ENCODE data around the gene CDH8.

GRCh38 chr16:62020681-62021080 lies 15.6 kb downstream of the CDH8 start:
- TF ChIP-seq POLR2A (IDR thresholded peaks at IDR 0.05; ENCODE audit: borderline replicate concordance, extremely low read depth, insufficient read depth, insufficient read length) (no peak), SIN3A (IDR thresholded peaks at IDR 0.05; ENCODE audit: low read depth) (no peak), CTCF (IDR thresholded peaks at IDR 0.05 in 2 of 3, conservative IDR thresholded peaks at IDR 0.05 in 1 of 3; ENCODE audit: borderline replicate concordance in 1 of 3, insufficient read depth in 1 of 3, low read depth in 2 of 3, low read length in 2 of 3) (no peak)
